Gastrocnemius medialis (tissue), 4 donors: ENCODE data around the gene GSPT1.

ENCODE experiments used
- POLR2A ChIP-seq, 2 donors: fragments of 450-650 bp; IDR thresholded peaks; one replicate each; pipeline ENCODE4 v1.6.1; 2017; ENCODE audit warnings: antibody characterized with exemption in 2 of 2, mild to moderate bottlenecking in 2 of 2, moderate library complexity in 2 of 2
- TF ChIP-seq, protein P1 (sequence below), 5 experiments: fragments of 450-650 bp in 3 of 5; fragments of 200-600 bp in 2 of 5; sonication (generic) in 2 of 5; IDR thresholded peaks in 4 of 5; conservative IDR thresholded peaks in 1 of 5; 1 replicate in 4 of 5; 2 replicates in 1 of 5; pipeline ENCODE4 v1.5.1; 2016 to 2019; ENCODE audit warnings: antibody characterized with exemption in 5 of 5, mild to moderate bottlenecking in 3 of 5, moderate library complexity in 3 of 5

DNA sequence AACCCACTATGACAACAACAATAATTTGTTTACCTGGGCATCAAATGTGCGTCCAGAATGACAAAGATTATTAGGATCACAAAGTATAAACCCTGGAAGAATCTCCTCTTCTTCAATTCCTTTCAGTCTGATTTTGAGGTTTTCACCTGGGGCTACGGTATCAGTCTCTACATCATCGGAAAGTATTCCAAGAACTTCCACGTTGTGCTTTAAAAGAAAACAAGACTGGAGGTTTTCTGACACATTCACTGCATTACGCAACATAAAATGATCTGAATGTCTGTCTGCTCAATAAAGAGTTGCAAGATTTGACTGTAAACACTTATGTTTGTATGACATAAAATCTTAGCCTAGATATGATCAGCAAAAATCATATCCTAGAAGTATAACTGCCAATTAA lies 38.4 kb downstream of the GSPT1 start:
- TF ChIP-seq, protein P1, sequence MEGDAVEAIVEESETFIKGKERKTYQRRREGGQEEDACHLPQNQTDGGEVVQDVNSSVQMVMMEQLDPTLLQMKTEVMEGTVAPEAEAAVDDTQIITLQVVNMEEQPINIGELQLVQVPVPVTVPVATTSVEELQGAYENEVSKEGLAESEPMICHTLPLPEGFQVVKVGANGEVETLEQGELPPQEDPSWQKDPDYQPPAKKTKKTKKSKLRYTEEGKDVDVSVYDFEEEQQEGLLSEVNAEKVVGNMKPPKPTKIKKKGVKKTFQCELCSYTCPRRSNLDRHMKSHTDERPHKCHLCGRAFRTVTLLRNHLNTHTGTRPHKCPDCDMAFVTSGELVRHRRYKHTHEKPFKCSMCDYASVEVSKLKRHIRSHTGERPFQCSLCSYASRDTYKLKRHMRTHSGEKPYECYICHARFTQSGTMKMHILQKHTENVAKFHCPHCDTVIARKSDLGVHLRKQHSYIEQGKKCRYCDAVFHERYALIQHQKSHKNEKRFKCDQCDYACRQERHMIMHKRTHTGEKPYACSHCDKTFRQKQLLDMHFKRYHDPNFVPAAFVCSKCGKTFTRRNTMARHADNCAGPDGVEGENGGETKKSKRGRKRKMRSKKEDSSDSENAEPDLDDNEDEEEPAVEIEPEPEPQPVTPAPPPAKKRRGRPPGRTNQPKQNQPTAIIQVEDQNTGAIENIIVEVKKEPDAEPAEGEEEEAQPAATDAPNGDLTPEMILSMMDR (IDR thresholded peaks at IDR 0.05 in 4 of 5, conservative IDR thresholded peaks at IDR 0.05 in 1 of 5), result no peak
- TF ChIP-seq POLR2A (IDR thresholded peaks at IDR 0.05), result no peak
